Testis (tissue), 3 donors: Measurements from ENCODE around the gene SIGLEC14. TPM values are rescaled to one million over a fixed set of nuclear protein-coding genes. Genes with fewer than 3 reads are reported as not detected.

Experiments used
- DNase-seq: peaks from one replicate; pipeline ENCODE4 v3.0.0-alpha.2; 2019
- H3K27ac ChIP-seq, 2 donors: fragments of 200-600 bp; sonication (generic); one replicate each; pipeline ENCODE4 v1.5.1; 2019
- H3K27me3 ChIP-seq: fragments of 200-600 bp; sonication (generic); one replicate; pipeline ENCODE4 v1.5.1; 2019
- H3K36me3 ChIP-seq: fragments of 200-600 bp; sonication (generic); one replicate; pipeline ENCODE4 v1.5.1; 2017; ENCODE audit warnings: low read depth; ENCODE audit errors: missing control alignments
- H3K4me1 ChIP-seq: fragments of 200-600 bp; sonication (generic); one replicate; pipeline ENCODE4 v1.5.1; 2019
- H3K4me3 ChIP-seq, 2 donors: fragments of 200-600 bp; sonication (generic); one replicate each; pipeline ENCODE4 v1.5.1; 2017 to 2019
- H3K9me3 ChIP-seq: fragments of 200-600 bp; sonication (generic); one replicate; pipeline ENCODE4 v1.5.1; 2017
- POLR2A ChIP-seq: fragments of 450-650 bp; IDR thresholded peaks from one replicate; pipeline ENCODE4 v1.6.1; 2017; ENCODE audit warnings: antibody characterized with exemption, mild to moderate bottlenecking, moderate library complexity
- WGBS, 2 donors: methylation state at CpG; one replicate each; pipeline ENCODE4 v1.1.5; 2018; 5-methylcytosine and 5-hydroxymethylcytosine counted together
- intact Hi-C: fragments of 100-400 bp; cut with DNase I; formaldehyde crosslinking; loops from one replicate; pipeline ENCODE4 v1.15.1; 2023; ENCODE audit warnings: low total_unique reads
- microRNA counts, 2 donors: library from miRNA; unstranded; fragments of <30 nt; microRNA quantifications; one replicate each; lab custom pipeline; 2016
- microRNA-seq, 2 donors: library from miRNA; unstranded; fragments of <30 nt; microRNA quantifications; one replicate each; pipeline ENCODE4, GENCODE V29; 2016; ENCODE audit warnings: borderline number of aligned reads in 2 of 2, borderline replicate concordance in 1 of 2
- polyA plus RNA-seq: library from polyadenylated mRNA; stranded (reverse); fragments of 350-450 nt; fragmentation: Illumina TruSeq; extraction: RNeasy Lipid Tissue Mini Kit (QIAGEN cat#74804); gene quantifications from one replicate; pipeline ENCODE4 v1.2.3, GENCODE V29; 2014; ENCODE audit warnings: low read depth, low replicate concordance; ENCODE audit not compliant: insufficient read depth
- small RNA-seq, 2 donors: library from RNA; depleted of rRNA; stranded (forward); fragments of <200 nt; gene quantifications; one replicate each; pipeline ENCODE3, GENCODE V24; 2016
- total RNA-seq, 2 donors: library from RNA; depleted of rRNA; stranded (reverse); fragments of >200 nt; gene quantifications; one replicate each; pipeline ENCODE4 v1.2.3, GENCODE V29; 2016
- TF ChIP-seq, protein P1 (sequence below), 3 experiments: fragments of 450-650 bp in 2 of 3; fragments of 200-600 bp in 1 of 3; sonication (generic) in 1 of 3; IDR thresholded peaks; one replicate each; pipeline ENCODE4 v1.5.1; 2016 to 2019; ENCODE audit warnings: antibody characterized with exemption in 3 of 3, mild to moderate bottlenecking in 2 of 3, moderate library complexity in 1 of 3

The SIGLEC14 gene
- total and polyA plus RNA-seq, 3 donors from 2014 or later: 1.5 to 5.7 (median 3.7) TPM

DNA sequence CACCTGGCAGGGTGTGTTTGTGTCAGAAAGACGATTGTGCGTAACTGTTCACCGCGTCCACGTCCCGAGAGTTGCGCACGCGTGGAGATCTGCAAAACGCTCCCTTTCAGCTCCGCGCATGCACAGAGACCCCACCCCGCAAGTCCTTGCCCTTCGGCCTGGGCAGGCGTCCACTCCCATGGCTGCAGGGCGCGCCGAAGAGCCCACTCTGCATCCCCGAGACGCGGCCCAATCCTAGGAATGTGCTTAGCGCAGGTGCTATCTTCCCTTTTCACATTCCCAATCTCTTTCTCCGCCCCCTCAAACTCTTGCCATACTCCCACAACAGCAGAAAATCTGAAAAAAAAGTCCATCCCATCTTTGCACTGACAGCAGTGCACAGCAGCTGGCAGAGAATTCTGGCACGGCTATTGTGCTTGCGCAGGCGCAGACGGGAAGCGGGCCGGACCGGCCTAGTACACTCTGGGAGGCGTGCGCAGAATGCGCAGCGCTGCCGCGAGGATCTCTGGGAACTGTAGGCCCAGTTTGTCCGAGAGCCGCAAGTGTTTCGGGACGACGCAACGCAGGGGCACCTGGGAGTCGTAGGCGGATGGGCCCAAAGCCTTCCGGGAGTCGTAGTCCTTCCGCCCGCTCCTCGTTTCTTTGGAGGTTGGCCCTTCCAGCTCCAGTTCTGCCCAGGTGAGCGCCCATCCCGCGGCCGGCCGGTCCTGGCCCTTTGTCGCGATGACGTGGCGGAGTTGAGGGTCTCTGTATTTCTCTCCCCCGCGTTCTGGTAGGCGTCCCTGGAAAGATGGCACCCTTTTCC, 52.5 kb downstream of the SIGLEC14 start:
- H3K27ac ChIP-seq: peak overlapping the region in 1 of 2 donors; percentile 35
- H3K4me1 ChIP-seq: peaks cover 10% of the 10 kb centered on the region
- H3K27me3 ChIP-seq: no peaks in the 10 kb centered on the region
- peak overlapping the region; percentile 57 to 73 for H3K4me3 ChIP-seq
- no peaks in the 10 kb centered on the region for H3K36me3 ChIP-seq
- no peaks in the 10 kb centered on the region for H3K9me3 ChIP-seq
- TF ChIP-seq POLR2A: no peak
- TF ChIP-seq, protein P1, sequence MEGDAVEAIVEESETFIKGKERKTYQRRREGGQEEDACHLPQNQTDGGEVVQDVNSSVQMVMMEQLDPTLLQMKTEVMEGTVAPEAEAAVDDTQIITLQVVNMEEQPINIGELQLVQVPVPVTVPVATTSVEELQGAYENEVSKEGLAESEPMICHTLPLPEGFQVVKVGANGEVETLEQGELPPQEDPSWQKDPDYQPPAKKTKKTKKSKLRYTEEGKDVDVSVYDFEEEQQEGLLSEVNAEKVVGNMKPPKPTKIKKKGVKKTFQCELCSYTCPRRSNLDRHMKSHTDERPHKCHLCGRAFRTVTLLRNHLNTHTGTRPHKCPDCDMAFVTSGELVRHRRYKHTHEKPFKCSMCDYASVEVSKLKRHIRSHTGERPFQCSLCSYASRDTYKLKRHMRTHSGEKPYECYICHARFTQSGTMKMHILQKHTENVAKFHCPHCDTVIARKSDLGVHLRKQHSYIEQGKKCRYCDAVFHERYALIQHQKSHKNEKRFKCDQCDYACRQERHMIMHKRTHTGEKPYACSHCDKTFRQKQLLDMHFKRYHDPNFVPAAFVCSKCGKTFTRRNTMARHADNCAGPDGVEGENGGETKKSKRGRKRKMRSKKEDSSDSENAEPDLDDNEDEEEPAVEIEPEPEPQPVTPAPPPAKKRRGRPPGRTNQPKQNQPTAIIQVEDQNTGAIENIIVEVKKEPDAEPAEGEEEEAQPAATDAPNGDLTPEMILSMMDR (IDR thresholded peaks at IDR 0.05): no peak
- peak; percentile 99 for DNase-seq
- intact Hi-C loops: no loop called here
- 0 to 1% methylated on average over 29 to 61 of the region's 61 CpGs for WGBS, 2 donors

DNA sequence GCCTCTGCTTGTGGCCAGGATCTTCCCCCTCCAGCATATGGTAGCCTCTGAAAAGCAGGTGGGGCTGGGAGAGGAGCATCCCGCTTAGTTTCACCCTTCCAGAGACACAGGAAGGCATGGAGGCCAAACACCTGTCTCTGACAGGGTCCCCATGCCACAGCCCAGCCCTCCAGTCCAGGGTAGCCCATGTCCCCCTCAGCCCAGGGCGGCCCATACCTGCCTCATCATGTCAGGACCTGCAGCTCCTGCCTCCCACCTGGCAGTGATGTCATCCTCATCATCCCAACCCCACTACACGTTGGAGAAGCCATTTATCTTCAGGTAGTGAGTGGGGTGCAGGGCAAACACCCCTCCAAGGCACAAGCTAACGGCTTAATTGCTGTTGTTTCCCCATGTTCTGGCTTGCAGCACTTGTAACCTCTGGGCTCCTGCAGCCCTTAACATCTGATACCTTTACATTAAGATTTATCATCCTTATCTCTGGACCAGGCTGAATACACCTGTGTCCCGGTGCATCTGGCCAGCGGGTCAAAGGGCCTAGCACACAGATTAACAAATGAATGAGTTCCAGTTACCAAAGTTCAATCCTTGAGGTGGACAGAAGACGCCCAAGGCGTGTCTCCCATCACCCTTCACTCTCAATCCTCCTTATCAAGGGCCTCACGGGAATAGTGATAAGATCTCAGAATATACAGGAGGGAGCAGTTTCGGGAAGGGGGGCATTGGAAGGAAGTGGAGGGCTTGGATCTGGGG, 53.3 kb downstream of the SIGLEC14 start:
- no peak for TF ChIP-seq POLR2A
- TF ChIP-seq, protein P1 (IDR thresholded peaks at IDR 0.05): no peak
- DNase-seq: no peak
- H3K36me3 ChIP-seq: no peaks in the 10 kb centered on the region
- no peaks in the 10 kb centered on the region for H3K9me3 ChIP-seq
- no peaks in the 10 kb centered on the region for H3K27me3 ChIP-seq
- peaks cover 10% of the 10 kb centered on the region for H3K4me1 ChIP-seq
- H3K27ac ChIP-seq: no peak overlapping the region
- 8 to 25% methylated on average over 9 to 10 of the region's 10 CpGs for WGBS, 2 donors
- H3K4me3 ChIP-seq: peak overlapping the region; percentile 57 to 73
- intact Hi-C loops: no loop called here

MicroRNAs encoded within 50 kb of the gene (microRNA counts, 767-probe panel; counts per million panel counts)
- microRNA hsa-let-7e-5p (lab: Ali Mortazavi, UCI) (9,536 to 10,603 counts per million in 2 donors), microRNA hsa-miR-125a-3p (lab: Ali Mortazavi, UCI) (0 to 152 counts per million in 2 donors), microRNA hsa-miR-125a-5p (lab: Ali Mortazavi, UCI) (10,773 to 11,008 counts per million in 2 donors), microRNA hsa-miR-99b-5p (lab: Ali Mortazavi, UCI) (9,250 to 9,407 counts per million in 2 donors)

Small RNA genes lying within 50 kb of the gene (microRNA-seq; reads per million reads assigned to microRNA genes)
- 16,896 to 17,029 reads per million in 2 donors for gene MIR125A
- 5,973 to 6,766 reads per million in 2 donors for gene MIR99B
- 10,224 to 12,835 reads per million in 2 donors for gene MIRLET7E

Small RNA genes lying within 50 kb of the gene (small RNA-seq; reads per million reads assigned to genes)
- gene AC018755.2 (0 reads per million in 2 donors), gene MIR125A (0 reads per million in 2 donors), gene MIR99B (0.76 to 0.92 reads per million in 2 donors), gene MIRLET7E (0 reads per million in 2 donors)

Other genes with a start within 250 kb of the SIGLEC14 start
- gene SIGLEC10, start 229.2 kb downstream of the SIGLEC14 start, total RNA-seq: 1 to 10 TPM in 1 of 2 donors, under 1 TPM in 1; 0.87 to 2.2 TPM
- 2.3 TPM for gene SIGLEC10, start 229.2 kb downstream of the SIGLEC14 start, polyA plus RNA-seq
- 1 to 10 TPM in 1 of 2 donors, under 1 TPM in 1; 0.31 to 3.1 TPM for gene SIGLEC8, start 188.4 kb downstream of the SIGLEC14 start, total RNA-seq
- 0.61 TPM for gene SIGLEC8, start 188.4 kb downstream of the SIGLEC14 start, polyA plus RNA-seq
- not detected for gene CEACAM18, start 168.3 kb downstream of the SIGLEC14 start, total RNA-seq
- gene CEACAM18, start 168.3 kb downstream of the SIGLEC14 start, polyA plus RNA-seq: not detected
- not detected for gene SIGLEC12, start 145.0 kb downstream of the SIGLEC14 start, total RNA-seq
- gene SIGLEC12, start 145.0 kb downstream of the SIGLEC14 start, polyA plus RNA-seq: 1.0 TPM
- 1 to 10 TPM in 1 of 2 donors, under 1 TPM in 1; 0.55 to 1.1 TPM for gene SIGLEC6, start 115.2 kb downstream of the SIGLEC14 start, total RNA-seq
- gene SIGLEC6, start 115.2 kb downstream of the SIGLEC14 start, polyA plus RNA-seq: 0.29 TPM
- 10 to 100 TPM; 12.1 to 12.3 TPM for gene ZNF175, start 75.5 kb downstream of the SIGLEC14 start, total RNA-seq
- 11.0 TPM for gene ZNF175, start 75.5 kb downstream of the SIGLEC14 start, polyA plus RNA-seq
- not detected for gene SIGLEC5, start 16.4 kb downstream of the SIGLEC14 start, total RNA-seq
- not detected for gene SIGLEC5, start 16.4 kb downstream of the SIGLEC14 start, polyA plus RNA-seq
- gene SPACA6, start 46.5 kb upstream of the SIGLEC14 start, total RNA-seq: 100 to 1,000 TPM in 1 of 2 donors, 10 to 100 TPM in 1; 37.8 to 106 TPM
- 19.8 TPM for gene SPACA6, start 46.5 kb upstream of the SIGLEC14 start, polyA plus RNA-seq
- gene HAS1, start 77.2 kb upstream of the SIGLEC14 start, total RNA-seq: 1 to 10 TPM in 1 of 2 donors, under 1 TPM in 1; 0.99 to 2.1 TPM
- gene HAS1, start 77.2 kb upstream of the SIGLEC14 start, polyA plus RNA-seq: 0.44 TPM
- gene FPR1, start 105.1 kb upstream of the SIGLEC14 start, total RNA-seq: 1 to 10 TPM; 1.4 to 2.1 TPM
- gene FPR1, start 105.1 kb upstream of the SIGLEC14 start, polyA plus RNA-seq: 3.5 TPM
- under 1 TPM; 0.19 to 0.31 TPM for gene FPR2, start 114.4 kb upstream of the SIGLEC14 start, total RNA-seq
- 1.3 TPM for gene FPR2, start 114.4 kb upstream of the SIGLEC14 start, polyA plus RNA-seq
- gene FPR3, start 148.3 kb upstream of the SIGLEC14 start, total RNA-seq: 10 to 100 TPM in 1 of 2 donors, 1 to 10 TPM in 1; 1.6 to 15.6 TPM
- gene FPR3, start 148.3 kb upstream of the SIGLEC14 start, polyA plus RNA-seq: 8.8 TPM
- gene ZNF577, start 241.1 kb upstream of the SIGLEC14 start, total RNA-seq: 10 to 100 TPM; 65.2 to 85.2 TPM
- gene ZNF577, start 241.1 kb upstream of the SIGLEC14 start, polyA plus RNA-seq: 43.5 TPM